Astrocyte of the cerebellum (primary cell): Measurements from ENCODE around the gene WDR54.

Experiments
- DNase-seq: peaks from one replicate; pipeline ENCODE4 v3.0.0-alpha.2; 2011; ENCODE audit warnings: low read depth
- H3K4me3 ChIP-seq: 2 replicates; pipeline ENCODE4 v1.5.1; 2011; ENCODE audit warnings: mild to moderate bottlenecking, low read depth, low read length, moderate library complexity
- in situ Hi-C: cut with HindIII; loops from 2 replicates; pipeline ENCODE4 v1.10.0; 2017; ENCODE audit warnings: low sequenced_read_pairs
- TF ChIP-seq, protein P1 (sequence below): IDR thresholded peaks from 2 replicates; pipeline ENCODE4 v1.5.1; 2012; ENCODE audit warnings: low read length, low read depth, moderate library complexity, mild to moderate bottlenecking; ENCODE audit errors: missing control alignments

WDR54 gene

DNA sequence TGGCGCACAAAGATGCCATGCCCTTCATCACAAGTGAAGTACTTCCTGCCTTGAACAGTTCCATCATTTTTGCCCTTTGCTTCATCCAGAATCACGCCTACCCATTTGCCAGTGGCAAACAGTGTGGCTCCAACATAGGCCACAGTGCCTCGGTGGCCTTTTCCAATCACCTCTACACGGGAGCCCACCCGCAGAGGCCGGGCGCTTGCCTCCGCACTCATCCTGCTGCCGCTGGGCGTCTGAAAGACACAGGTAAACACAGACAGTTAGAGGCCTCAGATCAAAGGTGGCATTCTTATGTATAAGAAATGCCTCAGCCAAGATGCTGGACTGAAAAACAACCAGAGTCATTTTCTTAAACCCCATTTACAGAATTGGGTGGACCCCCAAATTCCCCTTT lies 43.5 kb upstream of the WDR54 start:
- DNase-seq, result no peak
- in situ Hi-C loops, result no loop called here
- TF ChIP-seq, protein P1, sequence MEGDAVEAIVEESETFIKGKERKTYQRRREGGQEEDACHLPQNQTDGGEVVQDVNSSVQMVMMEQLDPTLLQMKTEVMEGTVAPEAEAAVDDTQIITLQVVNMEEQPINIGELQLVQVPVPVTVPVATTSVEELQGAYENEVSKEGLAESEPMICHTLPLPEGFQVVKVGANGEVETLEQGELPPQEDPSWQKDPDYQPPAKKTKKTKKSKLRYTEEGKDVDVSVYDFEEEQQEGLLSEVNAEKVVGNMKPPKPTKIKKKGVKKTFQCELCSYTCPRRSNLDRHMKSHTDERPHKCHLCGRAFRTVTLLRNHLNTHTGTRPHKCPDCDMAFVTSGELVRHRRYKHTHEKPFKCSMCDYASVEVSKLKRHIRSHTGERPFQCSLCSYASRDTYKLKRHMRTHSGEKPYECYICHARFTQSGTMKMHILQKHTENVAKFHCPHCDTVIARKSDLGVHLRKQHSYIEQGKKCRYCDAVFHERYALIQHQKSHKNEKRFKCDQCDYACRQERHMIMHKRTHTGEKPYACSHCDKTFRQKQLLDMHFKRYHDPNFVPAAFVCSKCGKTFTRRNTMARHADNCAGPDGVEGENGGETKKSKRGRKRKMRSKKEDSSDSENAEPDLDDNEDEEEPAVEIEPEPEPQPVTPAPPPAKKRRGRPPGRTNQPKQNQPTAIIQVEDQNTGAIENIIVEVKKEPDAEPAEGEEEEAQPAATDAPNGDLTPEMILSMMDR, result no peak
- no peak overlapping the region for H3K4me3 ChIP-seq

DNA sequence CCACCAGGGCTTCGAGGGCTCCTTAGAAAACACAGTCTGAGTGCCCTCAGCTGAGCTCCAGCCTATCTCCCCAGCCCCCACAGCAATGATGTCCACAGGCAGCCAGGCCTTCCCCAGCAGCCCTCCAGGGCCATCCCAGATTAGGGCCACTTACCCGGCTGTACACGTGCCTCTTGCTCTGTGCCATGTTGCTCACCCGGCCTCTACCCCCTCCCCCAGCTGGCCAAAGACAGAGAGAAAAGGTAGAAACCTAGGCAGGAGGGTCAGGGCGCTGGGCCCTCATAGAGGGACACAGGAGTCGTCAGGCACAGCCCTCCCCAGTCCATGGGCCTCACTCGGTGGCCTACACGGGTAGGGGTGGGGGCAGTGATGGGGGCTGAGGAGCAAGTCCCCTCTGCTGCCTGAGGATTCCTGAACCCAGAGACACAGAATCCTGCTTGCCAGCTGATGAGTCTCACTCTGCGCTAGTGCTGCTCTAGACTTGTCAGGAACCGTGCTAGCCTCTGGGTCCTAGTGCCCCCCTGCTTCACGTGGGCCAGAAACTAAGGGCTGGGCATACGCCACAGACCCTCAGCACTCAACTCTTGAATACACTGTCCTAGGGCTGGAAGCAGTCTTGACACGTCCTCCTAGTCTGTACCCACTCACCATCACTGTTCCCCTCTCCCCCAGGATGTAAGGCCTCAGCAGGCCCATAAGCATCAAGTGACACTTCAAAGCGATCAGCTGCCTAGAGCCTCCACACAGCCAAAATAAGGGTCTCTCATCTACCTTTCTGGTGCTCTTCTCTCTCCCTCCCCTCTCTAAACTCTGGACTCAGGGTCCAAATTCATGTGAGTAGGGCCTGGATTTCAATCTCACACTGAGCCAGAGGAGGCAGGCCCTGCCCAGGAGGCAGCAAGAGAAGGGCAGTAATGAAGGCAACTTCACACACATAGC lies 41.4 kb upstream of the WDR54 start, which contains the start of gene DCTN1:
TSS of gene DCTN1 (minus strand) at position 461 of the 939 bp plus-strand sequence. CDS start at position 187, 274 bp downstream.
- peak within 1 kb of the TSS; percentile 44 for H3K4me3 ChIP-seq
- DNase-seq, result no peak
- in situ Hi-C loops, result no loop called here
- TF ChIP-seq, protein P1, result no peak

GRCh38 chr2:74381751-74382150 lies 39.8 kb upstream of the WDR54 start:
- no peak for DNase-seq
- TF ChIP-seq, protein P1, result no peak
- no peak overlapping the region for H3K4me3 ChIP-seq
- in situ Hi-C loops, result no loop called here

GRCh38 chr2:74383254-74383653 lies 38.3 kb upstream of the WDR54 start:
- peak; percentile 23 for DNase-seq
- H3K4me3 ChIP-seq, result no peak overlapping the region
- in situ Hi-C loops, result no loop called here
- TF ChIP-seq, protein P1, result no peak

DNA sequence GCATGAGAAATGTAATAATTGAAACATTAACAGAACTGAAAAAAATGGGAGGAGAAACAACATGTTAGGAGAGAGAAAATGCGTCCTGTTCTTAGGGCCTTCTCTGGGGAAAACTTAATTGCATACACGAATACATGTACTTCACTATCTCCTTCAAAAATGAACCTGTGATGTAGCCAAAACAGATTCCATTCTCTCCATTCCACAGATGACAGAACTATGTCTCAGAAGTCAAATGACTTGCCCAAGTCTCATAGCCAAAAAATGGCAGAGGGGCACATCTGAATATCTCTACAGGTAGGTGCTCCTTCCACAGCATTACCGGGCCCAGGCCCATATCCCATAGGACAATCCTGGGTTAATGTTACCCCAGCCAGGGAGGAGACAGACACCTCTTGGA lies 37.5 kb upstream of the WDR54 start:
- in situ Hi-C loops, result no loop called here
- no peak overlapping the region for H3K4me3 ChIP-seq
- TF ChIP-seq, protein P1, result no peak
- no peak for DNase-seq

DNA sequence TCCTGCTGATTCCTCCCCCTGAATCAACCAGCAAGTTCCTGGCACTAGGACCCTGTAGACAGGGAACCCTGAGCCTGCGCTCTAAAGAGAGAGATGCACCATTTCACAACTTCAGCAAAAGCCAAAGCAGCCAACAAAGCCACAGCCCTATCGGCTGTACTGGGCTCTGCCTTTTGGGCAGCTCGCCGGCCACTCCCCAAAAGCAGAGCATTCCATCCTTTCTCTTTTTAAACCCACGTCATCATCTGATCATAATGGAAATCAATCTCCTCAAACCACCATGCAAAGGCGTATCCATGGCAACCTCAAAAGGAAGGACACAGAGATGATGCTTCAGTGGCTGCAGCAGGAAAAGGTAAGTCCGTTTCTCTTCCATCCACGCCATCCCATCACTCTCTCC lies 36.1 kb upstream of the WDR54 start:
- TF ChIP-seq, protein P1, result no peak
- in situ Hi-C loops, result no loop called here
- DNase-seq, result no peak
- H3K4me3 ChIP-seq, result no peak overlapping the region
